HG03432 (cell line): ENCODE data around the gene PEX16.

ENCODE experiments used
- ATAC-seq: cut with Tn5 transposase; IDR thresholded peaks from one replicate; pipeline ENCODE4 v1.9.1; 2021; ENCODE audit warnings: mild to moderate bottlenecking, moderate library complexity; ENCODE audit not compliant: unreplicated experiment

Gene PEX16

GRCh38 chr11:45899448-45900174 is 18.1 kb downstream of the PEX16 start:
- ATAC-seq, result peak; percentile 68

GRCh38 chr11:45899086-45899447 is 18.6 kb downstream of the PEX16 start:
- no peak for ATAC-seq

- ATAC-seq, result no peak
Observed at GRCh38 chr11:45897556-45897955, 20.1 kb downstream of the PEX16 start.

GRCh38 chr11:45896422-45896984 is 21.2 kb downstream of the PEX16 start:
- ATAC-seq, result no peak

GRCh38 chr11:45895553-45896259 is 22.0 kb downstream of the PEX16 start:
- no peak for ATAC-seq

- ATAC-seq, result no peak
Observed at GRCh38 chr11:45894555-45895247, 23.0 kb downstream of the PEX16 start.

- no peak for ATAC-seq
Observed at GRCh38 chr11:45892856-45893255, 24.8 kb downstream of the PEX16 start.

GRCh38 chr11:45890886-45891550 is 26.7 kb downstream of the PEX16 start:
- ATAC-seq, result no peak

- no peak for ATAC-seq
Observed at GRCh38 chr11:45889966-45890365, 27.7 kb downstream of the PEX16 start.

GRCh38 chr11:45889555-45889954 is 28.1 kb downstream of the PEX16 start:
- ATAC-seq, result no peak

GRCh38 chr11:45887587-45887986 is 30.1 kb downstream of the PEX16 start:
- no peak for ATAC-seq

GRCh38 chr11:45886816-45887520 is 30.7 kb downstream of the PEX16 start:
- ATAC-seq, result no peak

GRCh38 chr11:45885921-45886721 is 31.6 kb downstream of the PEX16 start:
- no peak for ATAC-seq

GRCh38 chr11:45885274-45885920 is 32.3 kb downstream of the PEX16 start, which contains the start of gene MAPK8IP1:
MAPK8IP1 (plus strand) TSS chr11:45885651; CDS start chr11:45885821, 170 bp downstream.
- peak; percentile 69 for ATAC-seq

- no peak for ATAC-seq
Observed at GRCh38 chr11:45884596-45885185, 33.0 kb downstream of the PEX16 start.

- no peak for ATAC-seq
Observed at GRCh38 chr11:45881708-45882368, 35.8 kb downstream of the PEX16 start.

GRCh38 chr11:45880772-45881570 is 36.7 kb downstream of the PEX16 start:
- ATAC-seq, result no peak
